Measurements from ENCODE around the gene FHIT. TPM values are rescaled to one million over a fixed set of nuclear protein-coding genes. Genes with fewer than 3 reads are reported as not detected.

The FHIT gene
- total and polyA plus RNA-seq, 2 of the 4 experiments (the other 2 are of a cell fraction): 0.07 TPM; not detected in 1

GRCh38 chr3:59798372-59799086 is 1452.7 kb downstream of the FHIT start:
- Histone ChIP-seq H3K9me1 (ENCODE audit: insufficient read depth, low read length) (peaks cover 3% of the 10 kb centered on the region; the same call in 1 of the 2 replicates), H2BK120ac (ENCODE audit: low read depth, low read length) (peak overlapping the region; percentile 50), H2BK15ac (ENCODE audit: low read depth, low read length) (peak overlapping the region; percentile 89; the same call in 2 of the 3 replicates), H2AK9ac (replicated peaks; ENCODE audit: low read depth, low read length, poor library complexity) (peak overlapping the region; percentile 18), H4K5ac (ENCODE audit: low read depth, low read length) (peak overlapping the region; percentile 76; the same call in 1 of the 2 replicates), H3K4me3 (ENCODE audit: insufficient read depth, low read depth, low read length) (no peak overlapping the region), H3K4ac (ENCODE audit: low read depth, low read length) (peak overlapping the region; percentile 31; the same call in 1 of the 2 replicates), H3K4me2 (ENCODE audit: low read depth, low read length) (no peak overlapping the region), H4K8ac (ENCODE audit: low read depth in 2 of 2, low read length in 2 of 2) (peak overlapping the region; percentile 71 to 79; a peak in 3 of 4 replicates), H3K4me1 (ENCODE audit: control insufficient read depth, insufficient read depth, low read length) (peaks cover 5% of the 10 kb centered on the region; the same call in 1 of the 2 replicates), H2AFZ (replicated peaks; ENCODE audit: low read length, poor library complexity) (peak overlapping the region; percentile 55), H2BK20ac (ENCODE audit: low read depth, low read length) (peak overlapping the region; percentile 79), H4K20me1 (ENCODE audit: insufficient read depth, low read length) (no peaks in the 10 kb centered on the region), H3K56ac (ENCODE audit: extremely low read depth, insufficient read depth, low read length) (0 out of 2 replicates have a peak overlapping the region, but pooled peaks have one; percentile 16), H4K91ac (ENCODE audit: insufficient read depth, low read depth, low read length) (peak overlapping the region; percentile 70), H2BK5ac (ENCODE audit: low read depth, low read length, poor library complexity, severe bottlenecking) (peak overlapping the region; percentile 71), H3K27ac (ENCODE audit: insufficient read depth, low read length) (peak overlapping the region; percentile 2; the same call in 1 of the 2 replicates), H3K27me3 (ENCODE audit: control insufficient read depth, insufficient read depth, low read length) (no peaks in the 10 kb centered on the region), H3K9me3 (ENCODE audit: control insufficient read depth, insufficient read depth, low read length) (no peaks in the 10 kb centered on the region), H3K79me1 (ENCODE audit: low read depth in 1 of 2, low read length in 2 of 2) (no peaks in the 10 kb centered on the region), H3K18ac (ENCODE audit: low read depth, low read length) (peak overlapping the region; percentile 66), H2AK5ac (ENCODE audit: low read depth, low read length) (no peak overlapping the region), H3K14ac (replicated peaks; ENCODE audit: low read depth, low read length) (peak overlapping the region; percentile 12), H3K36me3 (ENCODE audit: control insufficient read depth, insufficient read depth, low read length) (no peaks in the 10 kb centered on the region), H3K9ac (ENCODE audit: low read depth, low read length) (no peak overlapping the region), H3K23ac (ENCODE audit: low read depth, low read length) (peak overlapping the region; percentile 59; the same call in 1 of the 2 replicates)
- in situ Hi-C loops (cut with MboI; ENCODE audit: low sequenced_read_pairs): no loop called here
- dilution Hi-C loops (cut with HindIII; ENCODE audit: low sequenced_read_pairs, unreplicated experiment): no loop called here
- BruUV-seq (replicated peaks): no TSS peak
- POLR2A ChIA-PET (ENCODE audit: unreplicated experiment): no interaction called here
- intact Hi-C loops (cut with micrococcal nuclease): no loop called here
- ATAC-seq (ENCODE audit: low read depth): peak; percentile 60
- no peak for DNase-seq
- TF ChIP-seq CHD1 (IDR thresholded peaks at IDR 0.05; ENCODE audit: low read depth, low read length) (no peak), NFE2L2 (IDR thresholded peaks at IDR 0.05; ENCODE audit: low read depth, low read length) (peak; percentile 41; the same call in 1 of the 2 replicates)
- 67% methylated on average over 1 of the region's 6 CpGs; no CpG with 5 or more reads in 1 of the 2 experiments for WGBS, 2 experiments (ENCODE audit: extremely low coverage in 2 of 2, insufficient read length in 1 of 2)
- CTCF ChIA-PET: interaction anchor here (1.4 to 1.6 kb wide), 2 partner anchors 11 kb away, joined by 3 to 4 read pairs; no protein-coding TSS in a partner anchor
